GM08714 (cell line): ENCODE data around the gene FCN1.
"Not testable (repeated sequence)": the region's sequence is repeated elsewhere in the genome, so short reads cannot be mapped to it uniquely, and the experiment has no call there.

Source experiments
- H3K4me3 ChIP-seq: fragments of 200-500 bp; sonication (Bioruptor generic); 2 replicates; pipeline ENCODE4 v1.5.1; 2014; ENCODE audit warnings: mild to moderate bottlenecking, low read length, inconsistent platforms
- ZNF274 ChIP-seq: IDR thresholded peaks from 2 replicates; pipeline ENCODE4 v1.6.1; 2012; ENCODE audit warnings: mild to moderate bottlenecking, low read depth, low read length

The FCN1 gene

GRCh38 chr9:134861595-134862334 is 55.9 kb downstream of the FCN1 start:
- no peak for TF ChIP-seq ZNF274

GRCh38 chr9:134860510-134860909 is 57.2 kb downstream of the FCN1 start:
- TF ChIP-seq ZNF274, result no peak
- no peak overlapping the region for H3K4me3 ChIP-seq

More at GRCh38 chr9:134861595-134862334, 55.9 kb downstream of the FCN1 start:
- H3K4me3 ChIP-seq, result no peak overlapping the region

- H3K4me3 ChIP-seq, result no peak overlapping the region; the same call in 1 of the 2 replicates
- no peak for TF ChIP-seq ZNF274
Measured at GRCh38 chr9:134858051-134858841, 59.5 kb downstream of the FCN1 start.

- not testable (repeated sequence) for H3K4me3 ChIP-seq
Measured at GRCh38 chr9:134857451-134857850, 60.3 kb downstream of the FCN1 start.

GRCh38 chr9:134855900-134856377 is 61.8 kb downstream of the FCN1 start:
- H3K4me3 ChIP-seq, result no peak overlapping the region
- no peak for TF ChIP-seq ZNF274
